GM12873 (cell line): ENCODE measurements around the gene GSAP.

Experiments used
- CTCF ChIP-seq: IDR thresholded peaks from 2 replicates; pipeline ENCODE4 v1.5.1; 2012; ENCODE audit warnings: low read depth, mild to moderate bottlenecking, moderate library complexity, low read length, control low read depth; ENCODE audit not compliant: insufficient read depth; ENCODE audit errors: missing control alignments

The GSAP gene

GRCh38 chr7:77450054-77450453 is 33.9 kb upstream of the GSAP start:
- no peak for TF ChIP-seq CTCF

GRCh38 chr7:77447616-77448015 is 31.5 kb upstream of the GSAP start:
- TF ChIP-seq CTCF, result no peak

GRCh38 chr7:77444123-77444522 is 28.0 kb upstream of the GSAP start:
- no peak for TF ChIP-seq CTCF

- TF ChIP-seq CTCF, result no peak
Observed at GRCh38 chr7:77443042-77443441, 26.9 kb upstream of the GSAP start.

GRCh38 chr7:77442636-77443035 is 26.5 kb upstream of the GSAP start:
- no peak for TF ChIP-seq CTCF

GRCh38 chr7:77441046-77441445 is 24.9 kb upstream of the GSAP start:
- no peak for TF ChIP-seq CTCF

GRCh38 chr7:77439572-77439971 is 23.4 kb upstream of the GSAP start:
- peak; percentile 12 for TF ChIP-seq CTCF

GRCh38 chr7:77438131-77438530 is 22.0 kb upstream of the GSAP start:
- no peak for TF ChIP-seq CTCF
